Heart left ventricle (tissue), 13 donors: ENCODE data around the gene UCHL5.

Source experiments
- CTCF ChIP-seq, 12 donors: fragments of 200-600 bp; sonication (generic) in 4 of 12; IDR thresholded peaks; one replicate each; pipeline versions ENCODE4 v1.5.0 to v1.8.0; 2018 to 2022; ENCODE audit warnings: antibody characterized with exemption in 12 of 12, mild to moderate bottlenecking in 5 of 12
- POLR2A ChIP-seq, 2 donors: fragments of 450-650 bp; IDR thresholded peaks; one replicate each; pipeline ENCODE4 v1.6.1; 2017; ENCODE audit warnings: antibody characterized with exemption in 2 of 2, mild to moderate bottlenecking in 2 of 2, moderate library complexity in 2 of 2
- donor health status: ischemic (EF 13 %, LVEDD 7.1; RV severe dilation, severe dysfunction).
- donor health status: DM: no; HTN: yes; CAD: no.
- donor health status: DM: no; HTN: no; CAD: no.
- donor health status: ischemic (EF 25% LVEDD 6.9; RV normal size, moderate dysfunction).
- donor health status: ischemic (EF 25% LVEDD 5.7; RV mildly dilated, moderate dysfunction).
- donor health status: ischemic (EF 35%, LVEDD 5.7; RV mildly dilated, moderate dysfunction).
- donor health status: nonischemic (EF 11% LVEDD 7.7; RV severe dilation, severe dysfunction).
- donor health status: DM: yes; HTN: yes; CAD: no.
- donor health status: PGD.
- donor health status: ischemic (EF 29% LVEDD 5.4; RV normal size, mild dysfunction).
- donor health status: nonischemic (EF 23%, LVEDD 6.1; RV moderate dilation, normal function).

- no peak for TF ChIP-seq CTCF (IDR thresholded peaks at IDR 0.05)
- TF ChIP-seq POLR2A (IDR thresholded peaks at IDR 0.05): no peak
These were observed 27.2 kb upstream of the UCHL5 start for GRCh38 chr1:193086342-193086741.
